ENCODE measurements around the gene NEURL1B. TPM values are rescaled to one million over a fixed set of nuclear protein-coding genes. Genes with fewer than 3 reads are reported as not detected.

NEURL1B gene
- polyA plus RNA-seq, 2 of the 4 experiments (the other 2 are of a cell fraction), result 0.89 to 2.1 TPM

DNA sequence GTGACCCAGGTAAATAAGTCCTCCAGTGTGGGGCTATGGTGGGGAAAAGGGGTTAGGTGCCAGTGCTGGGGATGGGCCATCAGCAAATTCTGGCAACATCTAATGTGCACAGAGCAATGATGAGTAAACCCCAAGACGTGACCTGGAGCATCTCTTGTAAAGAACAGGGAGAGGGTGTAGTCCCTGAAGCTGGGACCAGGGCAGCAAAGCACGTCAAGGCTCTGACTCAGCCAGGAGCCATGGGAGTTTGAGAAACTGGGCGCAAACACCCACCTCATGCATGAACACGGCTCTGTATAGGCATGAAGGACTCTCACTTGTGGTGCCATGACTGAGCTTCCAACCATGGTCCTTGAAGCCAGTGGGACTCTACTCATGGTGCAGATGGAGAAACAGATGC, 78.1 kb downstream of the NEURL1B start:
- H3K4me1 ChIP-seq, result peaks cover 33% of the 10 kb centered on the region
- H3K9me3 ChIP-seq, result no peaks in the 10 kb centered on the region
- H3K4me3 ChIP-seq, result no peak overlapping the region
- CTCF ChIA-PET, result interaction anchor here (1.0 to 2.2 kb wide), 3 partner anchors 36 to 213 kb away, joined by 3 to 12 read pairs (median 11); no protein-coding TSS in a partner anchor
- no peak overlapping the region for H3K4me2 ChIP-seq
- DNase-seq (ENCODE audit: low read depth in 1 of 2, low spot score in 1 of 2) (no peak), FAIRE-seq (no peak), ATAC-seq (no peak)
- POLR2A ChIA-PET, result interaction anchor here (1.1 kb wide), 1 partner anchor 52 kb away, joined by 3 read pairs; no protein-coding TSS in a partner anchor
- TF ChIP-seq CHD2 (IDR thresholded peaks at IDR 0.05; ENCODE audit: low read length, partially characterized antibody) (no peak), HEYL (CRISPR knock-in tag; IDR thresholded peaks at IDR 0.05) (no peak), HOXB5 (CRISPR knock-in tag; IDR thresholded peaks at IDR 0.05) (no peak), PBX3 (IDR thresholded peaks at IDR 0.05) (no peak), NFE2L2 (conservative IDR thresholded peaks at IDR 0.05; ENCODE audit: low read length) (no peak)
- WGBS (ENCODE audit: missing lambda C conversion rate), result 91% methylated on average over 4 of the region's 4 CpGs
- peak overlapping the region in 1 of 2 experiments; percentile 68; a peak in 4 of 6 replicates for H3K27ac ChIP-seq

GRCh38 chr5:172720655-172721054, 79.6 kb downstream of the NEURL1B start:
- ChIA-PET CTCF (interaction anchor here (0.6 to 2.2 kb wide), 10 partner anchors 12 to 238 kb away, joined by 3 to 12 read pairs (median 3); partner anchors contain the start of genes DUSP1 and RPL26L1), POLR2A (interaction anchor here (1.0 to 1.1 kb wide), 3 partner anchors 38 to 46 kb away, joined by 3 to 5 read pairs (median 3); no protein-coding TSS in a partner anchor)
- FAIRE-seq (no peak), ATAC-seq (no peak), DNase-seq (ENCODE audit: low read depth in 1 of 2, low spot score in 1 of 2) (no peak)
- TF ChIP-seq, protein P1, sequence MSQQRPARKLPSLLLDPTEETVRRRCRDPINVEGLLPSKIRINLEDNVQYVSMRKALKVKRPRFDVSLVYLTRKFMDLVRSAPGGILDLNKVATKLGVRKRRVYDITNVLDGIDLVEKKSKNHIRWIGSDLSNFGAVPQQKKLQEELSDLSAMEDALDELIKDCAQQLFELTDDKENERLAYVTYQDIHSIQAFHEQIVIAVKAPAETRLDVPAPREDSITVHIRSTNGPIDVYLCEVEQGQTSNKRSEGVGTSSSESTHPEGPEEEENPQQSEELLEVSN (IDR thresholded peaks at IDR 0.05; ENCODE audit: borderline replicate concordance, low read depth), result no peak
- no peak for TF ChIP-seq TFCP2L1 (CRISPR knock-in tag; IDR thresholded peaks at IDR 0.05)
- Histone ChIP-seq H3K9me3 (no peaks in the 10 kb centered on the region), H3K4me1 (peaks cover 28% of the 10 kb centered on the region), H3K4me2 (no peak overlapping the region), H3K27ac (peak overlapping the region; percentile 43 to 68; a peak in 5 of 6 replicates), H3K4me3 (no peak overlapping the region)
- WGBS (ENCODE audit: missing lambda C conversion rate), result 75% methylated on average over 4 of the region's 5 CpGs

DNA sequence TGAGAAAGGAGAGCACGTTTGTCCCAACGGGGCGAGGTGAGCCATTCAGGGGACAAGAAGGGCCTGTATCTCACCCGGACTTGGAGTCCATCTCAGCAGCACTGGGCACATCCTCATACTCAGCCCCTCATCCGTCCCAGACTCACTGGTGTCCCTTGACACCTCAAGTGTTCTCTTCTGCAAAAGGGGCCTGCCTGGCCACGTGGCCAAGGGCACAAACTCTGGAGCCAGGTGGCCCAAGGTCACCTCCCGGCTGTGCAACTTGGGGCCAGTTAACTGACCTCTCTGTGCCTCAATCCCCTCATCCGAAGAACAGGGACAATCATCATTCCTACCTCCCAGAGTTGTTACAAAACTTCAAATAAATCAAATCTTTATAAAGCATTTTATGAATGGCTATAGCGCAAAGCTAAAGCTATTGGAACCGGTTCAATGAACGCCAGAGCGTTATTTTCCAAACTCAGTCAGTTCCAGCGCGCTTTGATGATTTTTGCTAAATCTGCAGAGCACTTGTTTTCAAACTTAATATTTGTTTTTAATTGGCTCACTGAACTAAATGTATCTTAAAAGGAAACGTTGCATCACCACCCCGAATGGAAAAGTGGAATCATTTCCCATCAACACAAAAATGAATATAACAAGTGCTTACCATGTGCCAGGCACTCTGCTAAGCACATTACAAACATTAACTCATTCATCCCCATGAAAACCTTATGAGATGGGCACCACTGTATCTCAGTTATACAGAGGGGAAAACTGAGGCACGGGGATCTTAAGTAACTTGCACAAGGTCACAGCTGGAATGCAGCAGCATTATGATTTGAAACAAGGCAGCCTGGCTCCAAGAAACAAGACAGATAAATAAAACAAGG, 80.6 kb downstream of the NEURL1B start:
- TF ChIP-seq PBX3 (IDR thresholded peaks at IDR 0.05) (no peak), ZFP36 (IDR thresholded peaks at IDR 0.05; ENCODE audit: borderline replicate concordance, partially characterized antibody) (peak; percentile 58), CEBPB (IDR thresholded peaks at IDR 0.05) (peak in 1 of 2 experiments; percentile 8; a peak in 1 of 4 replicates)
- no peak overlapping the region for H3K4me3 ChIP-seq
- peaks cover 17% of the 10 kb centered on the region for H3K4me1 ChIP-seq
- peak overlapping the region in 1 of 2 experiments; percentile 68; a peak in 3 of 6 replicates for H3K27ac ChIP-seq
- ChIA-PET CTCF (interaction anchor here (0.8 to 1.5 kb wide), 3 partner anchors 15 to 202 kb away, joined by 3 read pairs; no protein-coding TSS in a partner anchor), POLR2A (no interaction called here)
- no peak overlapping the region for H3K4me2 ChIP-seq
- H3K9me3 ChIP-seq, result no peaks in the 10 kb centered on the region
- FAIRE-seq (no peak), ATAC-seq (no peak), DNase-seq (ENCODE audit: low read depth in 1 of 2, low spot score in 1 of 2) (no peak)
- 74% methylated on average over 17 of the region's 17 CpGs for WGBS (ENCODE audit: missing lambda C conversion rate)

- CTCF ChIA-PET, result interaction anchor here (0.8 to 3.5 kb wide), 5 partner anchors 9 to 211 kb away, joined by 3 to 36 read pairs (median 3); no protein-coding TSS in a partner anchor
- POLR2A ChIA-PET, result no interaction called here
- DNase-seq (ENCODE audit: low read depth in 1 of 2, low spot score in 1 of 2) (no peak), ATAC-seq (no peak), FAIRE-seq (no peak)
- no peak overlapping the region for H3K4me2 ChIP-seq
- WGBS (ENCODE audit: missing lambda C conversion rate), result 84% methylated on average over 12 of the region's 12 CpGs
- H3K4me1 ChIP-seq, result peaks cover 12% of the 10 kb centered on the region
- peak overlapping the region in 1 of 2 experiments; percentile 68; a peak in 3 of 6 replicates for H3K27ac ChIP-seq
- H3K4me3 ChIP-seq, result no peak overlapping the region
- H3K9me3 ChIP-seq, result no peaks in the 10 kb centered on the region
- no peak for TF ChIP-seq POLR2AphosphoS2 (conservative IDR thresholded peaks at IDR 0.05; ENCODE audit: low read length)
- no peak for TF ChIP-seq HOXA7 (CRISPR knock-in tag; IDR thresholded peaks at IDR 0.05)
- no peak for TF ChIP-seq MYC (IDR thresholded peaks at IDR 0.05; ENCODE audit: borderline replicate concordance, low read length)
- TF ChIP-seq ZC3H11A (IDR thresholded peaks at IDR 0.05), result no peak
- TF ChIP-seq, protein P2, sequence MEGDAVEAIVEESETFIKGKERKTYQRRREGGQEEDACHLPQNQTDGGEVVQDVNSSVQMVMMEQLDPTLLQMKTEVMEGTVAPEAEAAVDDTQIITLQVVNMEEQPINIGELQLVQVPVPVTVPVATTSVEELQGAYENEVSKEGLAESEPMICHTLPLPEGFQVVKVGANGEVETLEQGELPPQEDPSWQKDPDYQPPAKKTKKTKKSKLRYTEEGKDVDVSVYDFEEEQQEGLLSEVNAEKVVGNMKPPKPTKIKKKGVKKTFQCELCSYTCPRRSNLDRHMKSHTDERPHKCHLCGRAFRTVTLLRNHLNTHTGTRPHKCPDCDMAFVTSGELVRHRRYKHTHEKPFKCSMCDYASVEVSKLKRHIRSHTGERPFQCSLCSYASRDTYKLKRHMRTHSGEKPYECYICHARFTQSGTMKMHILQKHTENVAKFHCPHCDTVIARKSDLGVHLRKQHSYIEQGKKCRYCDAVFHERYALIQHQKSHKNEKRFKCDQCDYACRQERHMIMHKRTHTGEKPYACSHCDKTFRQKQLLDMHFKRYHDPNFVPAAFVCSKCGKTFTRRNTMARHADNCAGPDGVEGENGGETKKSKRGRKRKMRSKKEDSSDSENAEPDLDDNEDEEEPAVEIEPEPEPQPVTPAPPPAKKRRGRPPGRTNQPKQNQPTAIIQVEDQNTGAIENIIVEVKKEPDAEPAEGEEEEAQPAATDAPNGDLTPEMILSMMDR (IDR thresholded peaks at IDR 0.05), result no peak
- no peak for TF ChIP-seq TFCP2L1 (CRISPR knock-in tag; IDR thresholded peaks at IDR 0.05)
- TF ChIP-seq EP300 (IDR thresholded peaks at IDR 0.05), result no peak
- TF ChIP-seq HOXB5 (CRISPR knock-in tag; IDR thresholded peaks at IDR 0.05), result no peak
- no peak for TF ChIP-seq TP53 (CRISPR knock-in tag; IDR thresholded peaks at IDR 0.05)
- no peak for TF ChIP-seq NFE2L2 (conservative IDR thresholded peaks at IDR 0.05; ENCODE audit: low read length)
- TF ChIP-seq KDM5A (IDR thresholded peaks at IDR 0.05), result no peak
Observed at GRCh38 chr5:172722327-172722815, 81.3 kb downstream of the NEURL1B start.

Data from A549 (cell line).